Common myeloid progenitor, CD34-positive (primary cell): ENCODE data around the gene PSMA2.

ENCODE experiments used
- CTCF ChIA-PET: fragments of 350-600 bp; sonication (Branson Sonifier 250); formaldehyde crosslinking; loops from one replicate; lab custom pipeline; 2021; ENCODE audit warnings: antibody characterized with exemption; lab: Charles Lee
- POLR2A ChIA-PET: fragments of 350-600 bp; sonication (Branson Sonifier 250); formaldehyde crosslinking; loops from one replicate; lab custom pipeline; 2021; ENCODE audit warnings: antibody characterized with exemption; lab: Charles Lee
- DNase-seq, 3 donors: peaks; one replicate each; pipeline versions ENCODE4 v3.0.0 to v3.0.0-alpha.2; 2013
- H3K27ac ChIP-seq, 2 experiments: 1 replicate in 1 of 2; 2 replicates in 1 of 2; pipeline ENCODE4 v1.7.0; 2013; ENCODE audit warnings: inconsistent platforms in 2 of 2, low read length in 2 of 2, mild to moderate bottlenecking in 2 of 2, low read depth in 1 of 2, moderate library complexity in 1 of 2; ENCODE audit not compliant: severe bottlenecking in 2 of 2, insufficient read depth in 1 of 2, poor library complexity in 1 of 2
- H3K27me3 ChIP-seq, 5 experiments: replicated peaks in 2 of 5; 1 replicate in 3 of 5; 2 replicates in 2 of 5; pipeline versions ENCODE4 v1.6.1 to v1.7.0; 2013; ENCODE audit warnings: low read length in 4 of 5, mild to moderate bottlenecking in 2 of 5, moderate library complexity in 2 of 5, inconsistent platforms in 1 of 5; ENCODE audit not compliant: insufficient read depth in 5 of 5, control insufficient read depth in 4 of 5
- H3K36me3 ChIP-seq, 4 experiments: 1 replicate in 2 of 4; 2 replicates in 2 of 4; pipeline versions ENCODE4 v1.6.1 to v1.7.0; 2013; ENCODE audit warnings: low read length in 3 of 4, control low read depth in 1 of 4, mild to moderate bottlenecking in 1 of 4; ENCODE audit not compliant: control insufficient read depth in 4 of 4, insufficient read depth in 4 of 4
- H3K4me1 ChIP-seq, 4 experiments: 1 replicate in 3 of 4; 2 replicates in 1 of 4; pipeline versions ENCODE4 v1.6.1 to v1.7.1; 2013; ENCODE audit warnings: low read length in 3 of 4, mild to moderate bottlenecking in 3 of 4, control low read depth in 1 of 4, inconsistent platforms in 1 of 4, moderate library complexity in 1 of 4; ENCODE audit not compliant: control insufficient read depth in 4 of 4, insufficient read depth in 4 of 4; ENCODE audit errors: control extremely low read depth in 1 of 4
- H3K4me3 ChIP-seq, 7 experiments: 1 replicate in 4 of 7; 2 replicates in 3 of 7; pipeline versions ENCODE4 v1.5.1 to v1.7.0; 2013; ENCODE audit warnings: mild to moderate bottlenecking in 7 of 7, low read length in 6 of 7, moderate library complexity in 6 of 7, inconsistent platforms in 2 of 7, low read depth in 2 of 7, control low read depth in 1 of 7; ENCODE audit not compliant: insufficient read depth in 4 of 7, control insufficient read depth in 1 of 7; ENCODE audit errors: extremely low read depth in 1 of 7
- H3K9me3 ChIP-seq, 5 experiments: 1 replicate in 4 of 5; 2 replicates in 1 of 5; pipeline versions ENCODE4 v1.6.1 to v1.7.1; 2013; ENCODE audit warnings: low read length in 4 of 5, mild to moderate bottlenecking in 2 of 5, inconsistent platforms in 1 of 5, low read depth in 1 of 5, moderate library complexity in 1 of 5; ENCODE audit not compliant: control insufficient read depth in 4 of 5, insufficient read depth in 2 of 5; ENCODE audit errors: control extremely low read depth in 1 of 5
- WGBS: methylation state at CpG from one replicate; pipeline ENCODE4 v1.1.5; 2013; ENCODE audit not compliant: insufficient coverage; 5-methylcytosine and 5-hydroxymethylcytosine counted together

Gene PSMA2

DNA sequence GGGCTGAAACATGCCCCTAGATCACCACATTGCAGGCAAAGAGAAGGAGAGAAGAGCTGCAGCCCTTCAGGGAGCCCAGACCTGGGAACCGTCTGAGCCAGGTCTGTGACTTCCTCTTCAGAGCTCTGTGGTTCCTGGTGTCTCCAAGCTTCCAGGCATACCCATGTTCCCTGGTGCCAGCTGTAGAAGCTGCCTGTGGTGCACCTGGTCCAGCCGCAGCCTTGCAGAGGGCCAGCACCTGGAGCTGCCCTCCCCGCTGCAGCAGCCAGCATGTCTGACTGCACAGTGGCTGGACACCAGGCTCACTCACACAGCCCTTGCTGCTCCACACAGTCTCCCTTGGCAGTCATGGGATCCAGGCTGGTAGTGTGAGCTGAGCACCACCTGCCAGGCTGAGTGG lies 53.7 kb downstream of the PSMA2 start:
- peaks cover 2 to 11% (median 9%) of the 10 kb centered on the region in 4 experiments for H3K4me1 ChIP-seq
- ChIA-PET CTCF (interaction anchor here (0.6 to 4.1 kb wide), 6 partner anchors 9 to 933 kb away, joined by 3 to 14 read pairs (median 5); no protein-coding TSS in a partner anchor), POLR2A (no interaction called here)
- WGBS = 45% methylated on average over 3 of the region's 3 CpGs
- H3K4me3 ChIP-seq = no peak overlapping the region
- H3K27me3 ChIP-seq = no peaks in the 10 kb centered on the region
- H3K27ac ChIP-seq = no peak overlapping the region
- DNase-seq = peak in 1 of 3 donors; percentile 28
- H3K9me3 ChIP-seq = no peaks in the 10 kb centered on the region
- H3K36me3 ChIP-seq = no peaks in the 10 kb centered on the region

DNA sequence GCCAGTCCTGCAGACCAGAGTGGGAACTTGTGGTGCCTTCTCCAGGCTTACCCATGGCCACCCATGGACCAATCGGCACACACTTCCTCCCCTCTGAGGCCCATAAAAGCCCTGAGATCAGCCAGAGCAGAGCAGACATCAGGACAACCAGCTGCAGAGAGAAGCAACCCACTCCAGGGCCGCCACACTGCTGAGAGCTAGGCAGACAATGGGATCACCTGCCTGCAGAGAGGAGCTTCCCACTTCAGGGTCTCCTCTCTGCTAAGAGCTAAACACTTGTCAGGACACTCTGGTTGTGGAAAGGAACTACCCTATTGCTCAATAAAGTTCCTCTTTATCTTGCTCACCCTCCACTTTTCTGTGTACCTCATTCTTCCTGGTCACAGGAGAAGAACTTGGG lies 54.1 kb downstream of the PSMA2 start:
- 100% methylated on average over 2 of the region's 2 CpGs for WGBS
- CTCF ChIA-PET = interaction anchor here (0.6 to 4.1 kb wide), 9 partner anchors 10 to 937 kb away, joined by 3 to 14 read pairs (median 5); no protein-coding TSS in a partner anchor

DNA sequence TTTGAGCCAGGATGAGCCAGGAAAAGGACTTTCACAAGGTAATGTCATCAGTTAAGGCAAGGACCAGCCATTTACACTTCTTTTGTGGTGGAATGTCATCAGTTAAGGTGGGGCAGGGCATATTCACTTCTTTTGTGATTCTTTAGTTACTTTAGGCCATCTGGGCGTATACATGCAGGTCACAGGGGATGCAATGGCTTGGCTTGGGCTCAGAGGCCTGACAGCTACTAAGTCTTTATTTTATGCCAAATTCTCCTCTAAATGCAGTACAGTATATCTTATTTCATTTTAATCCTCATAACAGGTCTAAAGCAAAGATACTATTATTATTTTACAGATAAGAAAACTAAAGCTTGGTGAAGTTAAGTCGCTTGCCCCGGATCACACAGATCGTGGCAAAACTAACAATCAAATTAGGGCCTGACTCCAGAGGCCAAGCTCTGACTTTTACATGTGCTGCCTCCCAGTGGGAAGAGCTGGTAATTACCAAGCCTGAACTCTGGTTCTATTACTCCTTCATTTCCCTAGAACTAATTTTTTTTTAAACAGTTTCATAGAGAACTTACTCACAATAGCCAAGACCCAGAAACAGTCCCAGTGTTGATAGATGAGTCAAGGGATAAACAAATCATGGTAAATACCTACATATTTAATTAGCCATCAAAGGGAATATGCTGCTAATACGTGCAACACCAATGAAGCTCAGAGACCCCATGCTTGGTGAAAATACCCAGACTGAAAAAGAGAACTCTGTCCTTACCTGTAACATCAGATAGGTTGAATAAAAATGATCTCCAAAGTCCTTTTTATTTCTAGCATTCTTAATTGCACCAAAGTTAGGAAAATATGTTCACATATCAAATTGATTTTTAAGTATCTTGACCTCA lies 55.5 kb downstream of the PSMA2 start:
- Histone ChIP-seq H3K27ac (no peak overlapping the region), H3K4me1 (peaks cover 2 to 11% (median 9%) of the 10 kb centered on the region in 4 experiments), H3K4me3 (no peak overlapping the region), H3K36me3 (no peaks in the 10 kb centered on the region), H3K27me3 (no peaks in the 10 kb centered on the region), H3K9me3 (no peaks in the 10 kb centered on the region)
- ChIA-PET POLR2A (no interaction called here), CTCF (interaction anchor here (0.9 to 4.1 kb wide), 9 partner anchors 10 to 936 kb away, joined by 3 to 14 read pairs (median 6); no protein-coding TSS in a partner anchor)
- 69% methylated on average over 4 of the region's 5 CpGs for WGBS
- peak; percentile 58 to 72 (median 67) for DNase-seq

More for the DNA sequence above, 54.1 kb downstream of the PSMA2 start:
- POLR2A ChIA-PET = no interaction called here
- peak in 2 of 3 donors; percentile 23 to 38 for DNase-seq
- Histone ChIP-seq H3K4me1 (peaks cover 2 to 11% (median 9%) of the 10 kb centered on the region in 4 experiments), H3K9me3 (no peaks in the 10 kb centered on the region), H3K27ac (no peak overlapping the region), H3K4me3 (no peak overlapping the region), H3K27me3 (no peaks in the 10 kb centered on the region), H3K36me3 (no peaks in the 10 kb centered on the region)

DNA sequence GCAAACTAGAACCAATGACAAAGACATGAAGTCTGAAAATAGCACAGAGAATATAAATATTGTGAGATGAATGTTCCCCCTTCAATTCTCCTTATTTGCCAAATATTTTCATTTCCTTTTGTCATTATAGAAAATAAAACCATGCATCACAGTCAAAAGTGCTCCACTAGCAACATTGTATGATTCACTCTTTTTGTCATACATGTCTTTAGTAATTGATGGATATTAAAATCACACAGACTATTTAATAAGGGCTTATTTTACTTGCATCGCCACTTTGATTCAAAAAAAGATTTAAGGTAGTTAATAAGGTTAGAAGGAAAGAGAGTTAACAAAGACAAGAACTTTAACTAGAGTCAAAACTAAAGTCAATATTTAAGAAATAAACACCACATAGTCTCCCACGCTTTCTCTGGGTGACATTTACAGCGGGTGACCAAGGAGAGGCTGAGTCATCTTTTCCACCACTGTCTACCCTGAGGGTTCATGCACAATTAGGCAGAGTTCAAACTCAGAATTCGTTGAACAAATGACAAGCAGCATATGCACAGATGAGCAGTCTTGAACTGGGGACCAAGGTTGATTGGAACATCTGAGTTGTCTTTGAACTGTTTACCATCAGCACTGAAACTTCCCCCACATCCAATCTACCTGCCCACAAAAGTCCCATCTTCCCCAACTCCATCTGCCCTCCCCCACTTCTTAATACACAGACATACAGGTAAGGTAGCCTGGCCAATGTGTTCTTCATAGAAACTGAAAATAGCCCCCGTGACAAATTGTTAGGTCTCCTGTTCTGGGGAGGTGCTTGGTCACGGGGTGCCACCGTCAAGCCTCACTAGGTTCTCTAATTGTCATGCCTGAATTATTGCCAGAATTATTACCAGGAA lies 62.6 kb downstream of the PSMA2 start:
- Histone ChIP-seq H3K9me3 (peaks cover 0 to 15% (median 11%) of the 10 kb centered on the region in 5 experiments), H3K4me3 (no peak overlapping the region), H3K4me1 (no peaks in the 10 kb centered on the region), H3K27me3 (no peaks in the 10 kb centered on the region), H3K36me3 (no peaks in the 10 kb centered on the region), H3K27ac (no peak overlapping the region)
- WGBS = 87% methylated on average over 5 of the region's 7 CpGs
- no peak for DNase-seq
- CTCF ChIA-PET = no interaction called here
- POLR2A ChIA-PET = no interaction called here

DNA sequence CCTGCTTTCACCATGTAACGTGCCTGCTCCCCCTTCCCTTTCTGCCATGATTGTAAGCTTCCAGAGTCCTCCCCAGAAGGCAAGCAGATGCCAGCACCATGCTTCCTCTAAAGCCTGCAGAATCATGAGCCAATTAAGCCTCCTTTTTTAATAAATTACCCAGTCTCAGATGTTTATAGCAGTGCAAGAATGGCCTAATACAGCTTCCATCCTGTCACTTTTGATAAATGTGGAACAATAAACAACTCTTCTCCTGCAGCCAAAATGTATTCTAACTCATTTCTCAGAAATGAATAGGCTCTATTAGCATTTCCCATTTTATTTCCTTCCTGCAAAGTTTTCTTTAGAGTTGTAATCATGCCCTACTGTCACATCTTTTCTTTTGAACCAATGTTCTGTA lies 63.5 kb downstream of the PSMA2 start:
- no peak overlapping the region for H3K27ac ChIP-seq
- no peak overlapping the region for H3K4me3 ChIP-seq
- no peaks in the 10 kb centered on the region for H3K36me3 ChIP-seq
- POLR2A ChIA-PET = no interaction called here
- H3K4me1 ChIP-seq = no peaks in the 10 kb centered on the region
- CTCF ChIA-PET = interaction anchor here (0.6 kb wide), 1 partner anchor 753 kb away, joined by 3 read pairs; no protein-coding TSS in a partner anchor
- 100% methylated on average over 1 of the region's 1 CpG for WGBS
- DNase-seq = no peak
- peaks cover 0 to 17% (median 11%) of the 10 kb centered on the region in 5 experiments for H3K9me3 ChIP-seq
- H3K27me3 ChIP-seq = no peaks in the 10 kb centered on the region
